Tibial nerve (tissue), 4 donors: ENCODE results near the gene RPL36. TPM values are rescaled to one million over a fixed set of nuclear protein-coding genes. Genes with fewer than 3 reads are reported as not detected.

Experiments used
- DNase-seq, 2 donors: peaks; one replicate each; pipeline ENCODE4 v3.0.0-alpha.2; 2019; ENCODE audit warnings: low spot score in 2 of 2
- H3K27ac ChIP-seq, 4 donors: fragments of 200-600 bp; sonication (generic) in 3 of 4; one replicate each; pipeline ENCODE4 v1.5.1; 2017 to 2019; ENCODE audit warnings: mild to moderate bottlenecking in 1 of 4
- H3K27me3 ChIP-seq, 2 donors: fragments of 200-600 bp; sonication (generic) in 1 of 2; one replicate each; pipeline versions ENCODE4 v1.5.1 to v1.6.0; 2017 to 2019
- H3K36me3 ChIP-seq, 3 donors: fragments of 200-600 bp; sonication (generic); one replicate each; pipeline ENCODE4 v1.5.1; 2018 to 2019
- H3K4me1 ChIP-seq, 4 donors: fragments of 200-600 bp; sonication (generic) in 3 of 4; one replicate each; pipeline ENCODE4 v1.5.1; 2017 to 2019
- H3K4me3 ChIP-seq, 4 donors: fragments of 200-600 bp; sonication (generic) in 3 of 4; one replicate each; pipeline ENCODE4 v1.5.1; 2017 to 2019; ENCODE audit warnings: mild to moderate bottlenecking in 1 of 4, moderate library complexity in 1 of 4
- H3K9me3 ChIP-seq, 4 donors: fragments of 200-600 bp; sonication (generic) in 3 of 4; one replicate each; pipeline ENCODE4 v1.5.1; 2017 to 2019
- CTCF ChIP-seq, 5 experiments: fragments of 200-600 bp in 3 of 5; fragments of 450-650 bp in 2 of 5; sonication (generic) in 3 of 5; IDR thresholded peaks; one replicate each; pipeline ENCODE4 v1.5.1; 2016 to 2019; ENCODE audit warnings: antibody characterized with exemption in 5 of 5, mild to moderate bottlenecking in 3 of 5, moderate library complexity in 2 of 5
- EP300 ChIP-seq, 2 donors: sonication (generic); formaldehyde crosslinking; IDR thresholded peaks; one replicate each; pipeline ENCODE4 v1.6.1; 2017; ENCODE audit warnings: antibody characterized with exemption in 2 of 2, mild to moderate bottlenecking in 1 of 2
- POLR2A ChIP-seq, 2 donors: fragments of 450-650 bp; IDR thresholded peaks; one replicate each; pipeline ENCODE4 v1.6.1; 2017; ENCODE audit warnings: antibody characterized with exemption in 2 of 2, mild to moderate bottlenecking in 2 of 2, moderate library complexity in 2 of 2
- WGBS, 2 donors: methylation state at CpG; one replicate each; pipeline ENCODE4 v1.1.5; 2018; 5-methylcytosine and 5-hydroxymethylcytosine counted together
- total RNA-seq, 4 donors: library from RNA; depleted of rRNA; stranded (reverse); fragments of >200 nt; gene quantifications; one replicate each; pipeline ENCODE4 v1.1.0, GENCODE V29; 2016

The RPL36 gene
- total RNA-seq, 4 donors from 2014 or later, result 552 to 780 (median 644) TPM

GRCh38 chr19:5673752-5674151 is 16.3 kb upstream of the RPL36 start:
- Histone ChIP-seq H3K9me3 (no peaks in the 10 kb centered on the region), H3K27ac (no peak overlapping the region), H3K4me1 (peaks cover 0 to 7% (median 0%) of the 10 kb centered on the region in 4 donors), H3K36me3 (peaks cover 0 to 49% (median 0%) of the 10 kb centered on the region in 3 donors), H3K4me3 (no peak overlapping the region), H3K27me3 (no peaks in the 10 kb centered on the region)
- 100% methylated on average over 1 of the region's 1 CpG for WGBS, 2 donors
- TF ChIP-seq POLR2A (IDR thresholded peaks at IDR 0.05), result no peak
- TF ChIP-seq EP300 (IDR thresholded peaks at IDR 0.05), result no peak
- TF ChIP-seq CTCF (IDR thresholded peaks at IDR 0.05), result no peak
- no peak for DNase-seq

- H3K27me3 ChIP-seq, result no peaks in the 10 kb centered on the region
- WGBS, 2 donors, result 75 to 91% methylated on average over 5 of the region's 5 CpGs
- no peak overlapping the region for H3K4me3 ChIP-seq
- H3K36me3 ChIP-seq, result peaks cover 0 to 40% (median 0%) of the 10 kb centered on the region in 3 donors
- peaks cover 0 to 17% (median 7%) of the 10 kb centered on the region in 4 donors for H3K4me1 ChIP-seq
- H3K9me3 ChIP-seq, result no peaks in the 10 kb centered on the region
- DNase-seq, result no peak
- H3K27ac ChIP-seq, result no peak overlapping the region
- TF ChIP-seq POLR2A (IDR thresholded peaks at IDR 0.05), result no peak
These were observed 15.4 kb upstream of the RPL36 start for GRCh38 chr19:5674714-5675113.

- peaks cover 0 to 22% (median 8%) of the 10 kb centered on the region in 4 donors for H3K4me1 ChIP-seq
- DNase-seq, result no peak
- TF ChIP-seq POLR2A (IDR thresholded peaks at IDR 0.05) (no peak), CTCF (IDR thresholded peaks at IDR 0.05) (no peak), EP300 (IDR thresholded peaks at IDR 0.05) (no peak)
These were observed 13.9 kb upstream of the RPL36 start for GRCh38 chr19:5676105-5676771.

GRCh38 chr19:5676772-5677105 is 13.4 kb upstream of the RPL36 start:
- Histone ChIP-seq H3K4me1 (peaks cover 0 to 27% (median 8%) of the 10 kb centered on the region in 4 donors), H3K27ac (no peak overlapping the region), H3K36me3 (peaks cover 0 to 23% (median 0%) of the 10 kb centered on the region in 3 donors), H3K4me3 (no peak overlapping the region), H3K27me3 (no peaks in the 10 kb centered on the region), H3K9me3 (no peaks in the 10 kb centered on the region)
- TF ChIP-seq CTCF (IDR thresholded peaks at IDR 0.05) (no peak), POLR2A (IDR thresholded peaks at IDR 0.05) (no peak), EP300 (IDR thresholded peaks at IDR 0.05) (no peak)
- no peak for DNase-seq
- WGBS, 2 donors, result 75 to 80% methylated on average over 8 to 13 of the region's 13 CpGs

More at GRCh38 chr19:5676105-5676771, 13.9 kb upstream of the RPL36 start:
- Histone ChIP-seq H3K9me3 (no peaks in the 10 kb centered on the region), H3K36me3 (peaks cover 0 to 28% (median 0%) of the 10 kb centered on the region in 3 donors), H3K4me3 (no peak overlapping the region), H3K27me3 (no peaks in the 10 kb centered on the region), H3K27ac (no peak overlapping the region)
- WGBS, 2 donors, result 78 to 83% methylated on average over 16 to 17 of the region's 17 CpGs

- no peak for DNase-seq
- Histone ChIP-seq H3K4me3 (no peak overlapping the region), H3K36me3 (peaks cover 0 to 20% (median 0%) of the 10 kb centered on the region in 3 donors), H3K9me3 (no peaks in the 10 kb centered on the region), H3K27me3 (no peaks in the 10 kb centered on the region), H3K4me1 (peaks cover 0 to 28% (median 8%) of the 10 kb centered on the region in 4 donors), H3K27ac (no peak overlapping the region)
- 88 to 100% methylated on average over 3 to 6 of the region's 10 CpGs for WGBS, 2 donors
- TF ChIP-seq CTCF (IDR thresholded peaks at IDR 0.05) (no peak), POLR2A (IDR thresholded peaks at IDR 0.05) (no peak), EP300 (IDR thresholded peaks at IDR 0.05) (no peak)
These were observed 13.0 kb upstream of the RPL36 start for GRCh38 chr19:5677136-5677535.
